Stimulated activated CD8-positive, alpha-beta memory T cell treated with anti-CD3 and anti-CD28 coated beads, Interleukin-4, amount 100 ng/mL, for 4 hours (primary cell): ENCODE results near the gene OR4L1.
"Not testable (repeated sequence)": the region's sequence is repeated elsewhere in the genome, so short reads cannot be mapped to it uniquely, and the experiment has no call there.

Source experiments
- DNase-seq, 2 donors: peaks; one replicate each; pipeline ENCODE4 v3.0.0-alpha.2; 2020; ENCODE audit warnings: low read depth in 2 of 2, low spot score in 1 of 2

Gene OR4L1

DNA sequence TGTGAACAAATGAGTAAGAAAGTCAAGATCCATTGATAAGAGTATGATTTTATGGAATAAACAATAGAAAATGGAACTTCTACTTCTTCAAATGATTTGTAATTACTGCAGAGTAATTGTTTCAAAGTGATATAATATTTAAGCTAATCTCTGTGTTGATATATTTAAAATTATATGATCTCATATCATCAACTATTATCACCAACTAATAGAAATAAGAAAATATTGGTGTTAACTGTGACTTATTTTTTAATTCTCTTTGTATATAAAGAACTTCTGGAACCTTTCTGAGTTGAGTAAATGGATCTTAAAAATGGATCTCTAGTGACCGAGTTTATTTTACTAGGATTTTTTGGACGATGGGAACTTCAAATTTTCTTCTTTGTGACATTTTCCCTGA is at the start of gene OR4L1:
Gene OR4L1, plus strand, starts transcription at position 301 of the 400 bp plus-strand sequence. Its CDS starts 0 bp downstream, at position 301.
- DNase-seq, result no peak

DNA sequence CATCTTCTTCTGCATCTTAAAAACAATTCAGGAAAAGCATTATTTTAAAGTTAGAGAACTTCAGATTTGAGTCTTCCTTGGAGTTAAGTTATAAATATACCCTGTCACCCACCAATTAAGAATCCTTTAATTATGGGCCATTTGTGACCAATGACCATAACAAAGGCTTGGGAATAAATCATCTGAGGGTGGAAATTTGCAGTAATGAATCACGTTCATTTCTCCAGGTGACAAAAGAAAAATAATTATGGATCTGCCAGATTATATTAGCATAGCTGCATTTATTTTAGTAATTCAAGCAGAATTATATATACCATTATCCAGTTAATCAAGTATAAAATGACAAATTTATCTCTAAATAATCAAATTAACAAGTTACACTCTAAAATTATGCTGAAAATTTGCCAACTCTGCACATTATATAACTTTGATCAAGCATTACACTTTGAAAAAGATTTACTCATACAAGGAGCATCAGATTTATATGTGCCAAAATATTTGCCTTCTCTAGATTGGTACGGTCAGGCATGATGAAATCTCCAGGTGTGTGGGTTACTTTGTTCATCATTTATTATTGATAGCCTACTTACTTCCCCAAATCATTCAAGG is 40.5 kb upstream of the OR4L1 start, which contains the start of gene OR4K14:
Gene OR4K14, minus strand, starts transcription at position 51 of the 609 bp plus-strand sequence. CDS start 4,114 bp downstream, outside the sequence.
- no peak for DNase-seq

DNA sequence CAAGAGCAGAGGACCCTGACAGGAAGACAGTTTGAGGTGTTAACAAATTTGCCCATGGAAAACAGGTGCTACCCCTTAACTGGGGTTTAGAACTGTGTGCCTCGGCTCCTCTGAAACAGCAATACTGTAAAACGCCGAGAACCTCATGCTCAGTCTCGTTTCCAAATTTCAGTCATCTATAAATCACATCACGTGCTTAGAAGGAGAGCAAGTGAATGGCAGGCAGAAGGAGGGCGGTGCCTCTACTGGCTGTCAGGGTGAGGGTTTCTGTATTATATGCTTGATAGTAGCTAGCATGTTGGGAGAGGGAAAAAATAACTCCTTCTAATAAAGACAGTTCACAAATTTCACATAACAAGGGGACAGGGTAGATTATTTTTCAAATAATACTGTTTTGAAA is 28.8 kb upstream of the OR4L1 start:
- DNase-seq, result no peak

DNA sequence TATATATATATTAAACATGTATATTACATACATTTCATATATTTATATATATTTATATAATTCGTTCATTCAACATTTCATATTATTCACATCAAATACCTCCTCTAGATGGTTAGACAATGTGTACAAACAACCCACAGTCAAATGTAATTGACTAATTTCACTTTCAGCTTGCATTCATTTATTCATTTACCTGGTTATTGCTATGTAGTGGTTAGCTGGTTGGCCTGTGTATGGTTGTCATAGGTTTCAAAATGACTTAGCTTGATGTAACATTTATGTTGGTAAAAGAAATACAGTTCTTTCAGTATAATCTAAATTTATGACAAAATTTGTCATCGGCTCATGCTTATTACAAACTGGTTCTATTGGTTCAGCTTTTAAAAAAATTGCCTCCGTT is 24.4 kb upstream of the OR4L1 start:
- no peak for DNase-seq

DNA sequence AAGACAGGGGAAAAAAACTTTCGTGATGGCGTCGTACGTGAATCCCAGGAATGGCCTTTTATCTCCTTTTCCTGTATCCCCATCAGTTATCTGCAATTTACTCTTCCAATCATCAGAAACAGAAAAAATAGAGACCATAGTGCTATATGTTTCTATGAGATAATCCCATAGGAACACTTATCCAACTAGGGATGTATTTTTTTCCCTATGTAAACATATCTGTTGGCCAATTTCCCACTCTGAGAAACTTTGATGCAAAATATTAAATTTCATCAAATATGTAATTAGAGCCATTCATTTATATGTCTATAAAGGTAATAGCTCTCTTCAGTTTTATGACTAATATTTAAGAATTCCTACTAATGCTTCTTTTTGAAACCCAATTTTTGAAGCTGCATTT is 23.9 kb upstream of the OR4L1 start, which contains the start of gene OR4K13:
Gene OR4K13, minus strand, starts transcription at position 101 of the 400 bp plus-strand sequence. CDS start 1,280 bp downstream, outside the sequence.
- no peak for DNase-seq

DNA sequence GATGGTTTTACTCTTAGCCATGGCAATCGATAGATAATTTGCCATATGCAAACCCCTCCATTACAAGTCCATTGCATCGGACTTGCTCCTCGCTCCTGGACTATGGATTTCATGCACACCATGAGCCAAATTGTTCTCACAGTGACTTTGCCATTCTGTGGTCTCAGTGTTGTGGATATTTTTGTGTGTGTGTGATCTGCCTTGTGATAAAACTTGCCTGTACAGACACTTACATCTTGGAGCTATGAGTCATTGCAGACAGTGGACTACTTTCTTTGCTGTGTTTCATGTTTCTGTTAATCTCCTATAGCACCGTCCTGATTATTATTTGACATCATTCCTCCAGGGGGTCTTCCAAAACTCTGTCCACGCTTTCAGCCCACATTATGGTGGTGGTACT is 15.6 kb upstream of the OR4L1 start:
- no peak for DNase-seq

DNA sequence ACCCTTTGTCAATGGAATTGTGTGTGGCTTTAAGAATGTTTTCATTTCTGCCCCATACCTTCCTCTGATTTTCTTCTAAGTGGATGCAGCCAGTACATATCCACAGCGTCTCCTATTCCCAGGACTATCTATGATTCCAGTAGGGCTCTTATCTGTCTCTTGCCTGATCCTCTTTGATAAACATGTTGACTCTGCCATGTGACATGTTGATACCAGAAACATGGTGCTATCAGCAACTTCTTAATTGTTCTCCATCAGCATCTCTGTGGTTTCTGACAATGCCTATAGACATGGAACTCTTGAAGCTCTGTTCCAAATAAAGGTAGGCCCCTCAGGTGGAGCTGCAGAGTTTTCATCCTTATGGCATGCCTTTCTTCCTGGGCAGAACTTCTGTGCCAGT is 11.6 kb upstream of the OR4L1 start:
- DNase-seq, result no peak

DNA sequence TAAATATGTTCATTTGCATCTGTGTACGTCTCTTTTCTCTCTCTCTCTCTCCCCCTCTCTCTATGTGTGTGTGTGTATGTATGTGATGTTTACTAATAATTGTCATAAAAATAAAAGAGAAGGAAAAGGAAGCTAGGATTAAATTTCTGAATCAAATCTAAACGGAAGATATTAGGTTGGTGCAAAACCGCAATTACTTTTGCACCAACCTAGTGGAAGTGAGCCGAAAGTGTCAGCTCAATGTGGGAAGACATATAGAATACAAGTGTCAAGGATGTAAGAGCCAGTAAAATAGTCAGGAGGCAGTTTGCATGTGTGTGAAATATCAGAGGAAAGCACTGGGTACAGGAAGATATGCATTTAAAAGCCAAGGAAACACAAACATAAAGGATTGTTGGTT is 32.2 kb downstream of the OR4L1 start:
- DNase-seq, result no peak

- DNase-seq, result no peak
Measured at GRCh38 chr14:20093442-20093841, 33.6 kb downstream of the OR4L1 start.

DNA sequence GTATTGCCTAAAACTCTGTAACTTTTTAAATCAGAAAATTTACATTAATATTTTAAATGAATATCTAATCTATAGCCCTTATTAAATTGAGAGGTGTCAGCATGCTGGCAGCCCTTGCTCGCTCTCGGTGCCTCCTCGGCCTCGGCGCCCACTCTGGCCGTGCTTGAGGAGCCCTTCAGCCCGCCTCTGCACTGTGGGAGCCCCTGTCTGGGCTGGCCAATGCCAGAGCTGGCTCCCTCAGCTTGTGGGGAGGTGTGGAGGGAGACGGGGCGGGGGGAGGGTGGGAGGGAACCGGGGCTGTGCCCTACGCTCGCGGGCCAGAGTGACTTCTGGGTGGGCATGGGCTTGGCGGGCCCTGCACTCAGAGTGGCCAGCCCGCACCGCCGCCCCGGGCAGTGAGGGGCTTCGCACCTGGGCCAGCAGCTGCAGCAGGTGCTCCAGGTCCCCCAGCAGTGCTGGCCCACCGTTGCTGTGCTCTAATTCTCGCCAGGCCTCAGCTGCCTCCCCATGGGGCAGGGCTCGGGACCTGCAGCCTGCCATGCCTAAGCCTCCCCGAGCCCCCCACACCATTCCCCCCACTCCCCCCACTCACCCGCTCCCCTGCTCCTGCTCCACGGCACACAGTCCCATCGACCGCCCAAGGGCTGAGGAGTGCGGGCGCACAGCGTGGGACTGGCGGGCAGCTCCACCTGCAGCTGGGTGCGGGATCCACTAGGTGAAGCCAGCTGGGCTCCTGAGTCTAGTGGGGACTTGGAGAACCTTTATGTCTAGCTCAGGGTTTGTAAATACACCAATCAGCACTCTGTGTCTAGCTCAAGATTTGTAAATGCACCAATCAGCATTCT is 39.3 kb downstream of the OR4L1 start:
- not testable (repeated sequence) for DNase-seq

- no peak for DNase-seq
Measured at GRCh38 chr14:20110438-20110837, 50.6 kb downstream of the OR4L1 start, which contains the start of gene OR4K17. TSS of gene OR4K17 (plus strand) at chr14:20110739. CDS start at chr14:20117500, 6,761 bp downstream.
